MCF 10A (cell line): Measurements from ENCODE around the gene TRIM68. TPM values are rescaled to one million over a fixed set of nuclear protein-coding genes. Genes with fewer than 3 reads are reported as not detected.

Experiments
- BruUV-seq: library from RNA; stranded (reverse); fragments of 400-500 nt; replicated peaks from 2 replicates; lab custom pipeline; 2021; lab: Mats Ljungman, UMichigan
- CTCF ChIA-PET: fragments of 300-600 bp; sonication (Branson Sonifier 250); formaldehyde crosslinking; extraction: SDS; loops from one replicate; lab custom pipeline; 2021; ENCODE audit warnings: antibody characterized with exemption, inconsistent platforms; lab: Yijun Ruan, JAX
- POLR2A ChIA-PET: fragments of 300-600, 350-650 bp; sonication (Branson Sonifier 250); formaldehyde crosslinking; extraction: SDS; loops from one replicate; lab custom pipeline; 2020; ENCODE audit warnings: antibody characterized with exemption, inconsistent platforms; lab: Yijun Ruan, JAX
- DNase-seq: peaks from one replicate; pipeline ENCODE4 v3.0.0-alpha.2; 2018; ENCODE audit not compliant: unreplicated experiment
- H3K27ac Mint-ChIP-seq: one replicate; pipeline ENCODE4 v1.8.0; 2022; ENCODE audit warnings: mild to moderate bottlenecking, low read depth, mixed read lengths; ENCODE audit not compliant: unreplicated experiment
- H3K27me3 Mint-ChIP-seq: one replicate; pipeline ENCODE4 v1.8.0; 2022; ENCODE audit warnings: mixed read lengths; ENCODE audit not compliant: insufficient read depth, unreplicated experiment
- H3K36me3 Mint-ChIP-seq: one replicate; pipeline ENCODE4 v1.8.0; 2022; ENCODE audit warnings: mild to moderate bottlenecking, moderate library complexity, mixed read lengths; ENCODE audit not compliant: insufficient read depth, unreplicated experiment
- H3K4me1 Mint-ChIP-seq: one replicate; pipeline ENCODE4 v1.8.0; 2022; ENCODE audit warnings: mixed read lengths; ENCODE audit not compliant: insufficient read depth, unreplicated experiment
- H3K4me3 Mint-ChIP-seq: one replicate; pipeline ENCODE4 v1.8.0; 2022; ENCODE audit warnings: mild to moderate bottlenecking, moderate library complexity, mixed read lengths; ENCODE audit not compliant: unreplicated experiment
- H3K9me3 Mint-ChIP-seq: one replicate; pipeline ENCODE4 v1.8.0; 2022; ENCODE audit warnings: mixed read lengths; ENCODE audit not compliant: unreplicated experiment
- intact Hi-C: fragments of 100-400 bp; cut with micrococcal nuclease; formaldehyde crosslinking; loops from 2 replicates; pipeline ENCODE4 v1.14.1; 2022
- total RNA-seq: library from RNA; stranded (reverse); gene quantifications from 2 replicates; pipeline ENCODE4 v1.2.3, GENCODE V29; 2022
- TF ChIP-seq, protein P1 (sequence below): fragments of 200-600 bp; IDR thresholded peaks from one replicate; pipeline ENCODE4 v1.8.0; 2022; ENCODE audit warnings: antibody characterized with exemption, mild to moderate bottlenecking; ENCODE audit not compliant: unreplicated experiment

Gene TRIM68
- total RNA-seq, 1 experiment from 2014 or later = 7.9 TPM

- intact Hi-C loops = loop anchor here (5.0 kb wide), 1 partner anchor 420 kb away; no protein-coding TSS in a partner anchor
- TF ChIP-seq, protein P1, sequence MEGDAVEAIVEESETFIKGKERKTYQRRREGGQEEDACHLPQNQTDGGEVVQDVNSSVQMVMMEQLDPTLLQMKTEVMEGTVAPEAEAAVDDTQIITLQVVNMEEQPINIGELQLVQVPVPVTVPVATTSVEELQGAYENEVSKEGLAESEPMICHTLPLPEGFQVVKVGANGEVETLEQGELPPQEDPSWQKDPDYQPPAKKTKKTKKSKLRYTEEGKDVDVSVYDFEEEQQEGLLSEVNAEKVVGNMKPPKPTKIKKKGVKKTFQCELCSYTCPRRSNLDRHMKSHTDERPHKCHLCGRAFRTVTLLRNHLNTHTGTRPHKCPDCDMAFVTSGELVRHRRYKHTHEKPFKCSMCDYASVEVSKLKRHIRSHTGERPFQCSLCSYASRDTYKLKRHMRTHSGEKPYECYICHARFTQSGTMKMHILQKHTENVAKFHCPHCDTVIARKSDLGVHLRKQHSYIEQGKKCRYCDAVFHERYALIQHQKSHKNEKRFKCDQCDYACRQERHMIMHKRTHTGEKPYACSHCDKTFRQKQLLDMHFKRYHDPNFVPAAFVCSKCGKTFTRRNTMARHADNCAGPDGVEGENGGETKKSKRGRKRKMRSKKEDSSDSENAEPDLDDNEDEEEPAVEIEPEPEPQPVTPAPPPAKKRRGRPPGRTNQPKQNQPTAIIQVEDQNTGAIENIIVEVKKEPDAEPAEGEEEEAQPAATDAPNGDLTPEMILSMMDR = no peak
- Mint-ChIP-seq H3K4me3 (peak overlapping the region; percentile 85), H3K9me3 (no peaks in the 10 kb centered on the region), H3K27ac (peak overlapping the region; percentile 91), H3K4me1 (peaks cover 25% of the 10 kb centered on the region), H3K27me3 (no peaks in the 10 kb centered on the region), H3K36me3 (peaks cover 27% of the 10 kb centered on the region)
- BruUV-seq = no TSS peak
- ChIA-PET CTCF (interaction anchor here (0.7 to 3.2 kb wide), 4 partner anchors 30 to 420 kb away, joined by 3 to 15 read pairs (median 4); partner anchors contain the start of gene OR51D1), POLR2A (interaction anchor here (0.7 to 1.5 kb wide), 6 partner anchors 9 to 701 kb away, joined by 3 to 5 read pairs (median 3); partner anchors contain the start of gene TRIM21)
- peak; percentile 14 for DNase-seq
These were observed 935 bp downstream of the TRIM68 start for GRCh38 chr11:4607096-4607495.

DNA sequence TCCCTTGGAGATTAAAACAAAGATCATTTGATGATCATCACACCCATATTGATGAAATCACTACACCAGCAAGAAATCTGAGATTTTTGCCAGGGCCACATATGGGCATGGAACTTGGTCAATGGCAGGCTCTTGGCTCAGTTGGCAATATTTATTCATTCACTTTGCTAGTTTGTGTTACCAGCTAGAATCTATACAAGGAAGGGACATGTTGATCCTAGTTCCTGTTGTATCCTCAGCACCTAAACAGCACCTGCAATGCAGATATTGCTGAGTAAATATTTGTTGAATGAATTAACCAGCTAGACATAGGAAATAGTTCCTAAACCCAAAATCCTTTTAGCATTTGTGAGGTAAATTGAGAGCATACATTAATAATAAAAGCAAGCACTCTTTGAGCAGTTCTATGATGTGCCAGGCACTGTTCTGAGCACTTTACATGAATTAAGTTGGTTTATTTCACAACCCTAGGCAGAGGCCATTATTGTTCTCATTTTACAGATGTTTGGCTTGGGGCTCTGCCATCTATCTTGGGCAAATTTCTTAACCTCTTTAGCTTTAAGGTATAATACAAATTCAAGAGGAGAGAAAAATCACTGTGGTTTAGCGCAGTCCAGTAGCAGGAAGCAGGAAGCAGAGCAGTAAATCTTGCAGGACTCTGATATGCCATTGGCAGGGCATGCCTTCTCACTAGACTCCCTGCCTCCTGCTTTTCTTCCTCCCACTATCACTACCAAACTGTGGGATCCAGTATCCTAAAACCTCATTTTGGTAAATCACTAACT, 1.6 kb downstream of the TRIM68 start:
- Mint-ChIP-seq H3K9me3 (no peaks in the 10 kb centered on the region), H3K27me3 (no peaks in the 10 kb centered on the region), H3K27ac (peak overlapping the region; percentile 91), H3K4me1 (peaks cover 25% of the 10 kb centered on the region), H3K36me3 (peaks cover 29% of the 10 kb centered on the region), H3K4me3 (peak overlapping the region; percentile 85)
- intact Hi-C loops = loop anchor here (5.0 kb wide), 1 partner anchor 419 kb away; no protein-coding TSS in a partner anchor
- peak; percentile 79 for DNase-seq
- POLR2A ChIA-PET = interaction anchor here (0.6 to 1.1 kb wide), 4 partner anchors 11 to 700 kb away, joined by 3 read pairs; no protein-coding TSS in a partner anchor
- TF ChIP-seq, protein P1 = no peak
- CTCF ChIA-PET = interaction anchor here (0.7 to 3.2 kb wide), 6 partner anchors 19 to 420 kb away, joined by 3 to 15 read pairs (median 4); partner anchors contain the start of gene OR51D1
- no TSS peak for BruUV-seq

GRCh38 chr11:4605057-4605456, 3.0 kb downstream of the TRIM68 start:
- Mint-ChIP-seq H3K36me3 (peaks cover 29% of the 10 kb centered on the region), H3K4me3 (no peak overlapping the region), H3K9me3 (no peaks in the 10 kb centered on the region), H3K27ac (no peak overlapping the region), H3K27me3 (no peaks in the 10 kb centered on the region), H3K4me1 (peaks cover 18% of the 10 kb centered on the region)
- BruUV-seq = no TSS peak
- intact Hi-C loops = loop anchor here (5.0 kb wide), 1 partner anchor 418 kb away; no protein-coding TSS in a partner anchor
- no peak for DNase-seq
- ChIA-PET POLR2A (no interaction called here), CTCF (interaction anchor here (0.7 to 1.7 kb wide), 3 partner anchors 21 to 142 kb away, joined by 3 to 10 read pairs (median 7); partner anchors contain the start of gene OR51D1)
- TF ChIP-seq, protein P1 = no peak

- H3K27me3 Mint-ChIP-seq = peaks cover 13% of the 10 kb centered on the region
- H3K36me3 Mint-ChIP-seq = peaks cover 7% of the 10 kb centered on the region
- H3K9me3 Mint-ChIP-seq = no peaks in the 10 kb centered on the region
- POLR2A ChIA-PET = no interaction called here
- TF ChIP-seq, protein P1 = no peak
- no peak within 1 kb of the TSS for H3K27ac Mint-ChIP-seq
- CTCF ChIA-PET = no interaction called here
- DNase-seq = no peak
- no peak within 1 kb of the TSS for H3K4me3 Mint-ChIP-seq
- no TSS peak for BruUV-seq
- intact Hi-C loops = no loop called here
- H3K4me1 Mint-ChIP-seq = no peaks in the 10 kb centered on the region
These were observed 14.3 kb downstream of the TRIM68 start, which contains the start of gene OR52I1 for GRCh38 chr11:4593739-4594138. Gene OR52I1, plus strand, starts transcription at chr11:4594039. Its CDS starts 0 bp downstream, at chr11:4594039.
